HepG2 (cell line): ENCODE data around the gene ATG4D. TPM values are rescaled to one million over a fixed set of nuclear protein-coding genes. Genes with fewer than 3 reads are reported as not detected.

Experiments used
- ATAC-seq: fragments of 200-7000 bp; cut with Tn5 transposase; 3 replicates; pipeline ENCODE4 v1.9.1; 2020; ENCODE audit warnings: mild to moderate bottlenecking, moderate library complexity
- BruUV-seq: library from RNA; stranded (reverse); fragments of 400-500 nt; replicated peaks from 2 replicates; lab custom pipeline; 2021; lab: Mats Ljungman, UMichigan
- CTCF ChIA-PET: fragments of 300-600 bp; formaldehyde crosslinking; extraction: SDS; loops from one replicate; lab custom pipeline; 2021; ENCODE audit warnings: low total read pairs, inconsistent platforms, low intra/inter-chr PET ratio; lab: Yijun Ruan, JAX
- POLR2A ChIA-PET: fragments of 350-600 bp; sonication (Branson Sonifier 250); formaldehyde crosslinking; loops from one replicate; lab custom pipeline; 2020; ENCODE audit warnings: antibody characterized with exemption, inconsistent platforms; lab: Yijun Ruan, JAX
- DNase-seq: peaks from one replicate; pipeline ENCODE4 v3.0.0-alpha.2; 2015; ENCODE audit warnings: low spot score
- FAIRE-seq: peaks from 3 replicates; lab custom pipeline; 2011; peaks lifted over from hg19 to GRCh38; lab: Jason Lieb, UNC
- H2AFZ ChIP-seq: one replicate; pipeline ENCODE4 v1.6.1; 2011; ENCODE audit warnings: low read length, inconsistent platforms
- H3K27ac ChIP-seq: fragments of 300-600 bp; 3 replicates; pipeline ENCODE4 v1.8.0; 2011; ENCODE audit warnings: mixed run types, mild to moderate bottlenecking, mixed read lengths, low read length, inconsistent platforms; ENCODE audit not compliant: insufficient read depth; ENCODE audit errors: extremely low read length
- H3K27me3 ChIP-seq, 2 experiments: fragments of 200-600 bp in 1 of 2; 2 replicates in 1 of 2; 3 replicates in 1 of 2; pipeline versions ENCODE4 v1.6.0 to v1.8.0; 2011; ENCODE audit warnings: low read length in 2 of 2, mild to moderate bottlenecking in 2 of 2, moderate library complexity in 2 of 2, inconsistent platforms in 1 of 2; ENCODE audit not compliant: insufficient read depth in 2 of 2, control insufficient read depth in 1 of 2
- H3K36me3 ChIP-seq, 2 experiments: fragments of 200-600 bp in 1 of 2; replicated peaks in 1 of 2; 2 replicates in 1 of 2; 3 replicates in 1 of 2; pipeline versions ENCODE4 v1.5.1 to v1.8.0; 2011; ENCODE audit warnings: low read length in 2 of 2, inconsistent platforms in 1 of 2; ENCODE audit not compliant: insufficient read depth in 2 of 2, control insufficient read depth in 1 of 2
- H3K4me1 ChIP-seq: 2 replicates; pipeline ENCODE4 v1.5.1; 2012; ENCODE audit warnings: low read length, inconsistent platforms; ENCODE audit not compliant: insufficient read depth
- H3K4me2 ChIP-seq: 2 replicates; pipeline ENCODE4 v1.6.0; 2011; ENCODE audit warnings: low read depth, low read length, inconsistent platforms
- H3K4me3 ChIP-seq, 3 experiments: fragments of 200-600 bp in 1 of 3; sonication (generic), shearing (Covaris generic) in 1 of 3; replicated peaks in 1 of 3; 2 replicates each; pipeline ENCODE4 v1.5.1; 2011 to 2016; ENCODE audit warnings: low read length in 3 of 3, inconsistent platforms in 2 of 3, low read depth in 2 of 3, mild to moderate bottlenecking in 2 of 3, control low read depth in 1 of 3, mixed read lengths in 1 of 3; ENCODE audit not compliant: insufficient read depth in 1 of 3
- H3K79me2 ChIP-seq: one replicate; pipeline ENCODE4 v1.6.1; 2011; ENCODE audit warnings: low read length, inconsistent platforms; ENCODE audit not compliant: insufficient read depth
- H3K9ac ChIP-seq: 2 replicates; pipeline ENCODE4 v1.6.0; 2011; ENCODE audit warnings: mild to moderate bottlenecking, low read depth, low read length, inconsistent platforms; ENCODE audit not compliant: insufficient read depth
- H3K9me3 ChIP-seq: 2 replicates; pipeline ENCODE4 v1.5.1; 2012; ENCODE audit warnings: mild to moderate bottlenecking, low read length
- H4K20me1 ChIP-seq: 2 replicates; pipeline ENCODE4 v1.6.0; 2011; ENCODE audit warnings: inconsistent platforms, mild to moderate bottlenecking, low read length, moderate library complexity; ENCODE audit not compliant: insufficient read depth
- CBX2 ChIP-seq, 2 experiments: fragments of 200-600 bp in 1 of 2; sonication (generic); formaldehyde crosslinking in 1 of 2; IDR thresholded peaks; 2 replicates each; pipeline versions ENCODE4 v1.7.0 to v1.8.1; 2018 to 2022; ENCODE audit warnings: low read depth in 2 of 2, low read length in 1 of 2, mild to moderate bottlenecking in 1 of 2, missing genetic modification reagents in 1 of 2
- GFI1 ChIP-seq: sonication (generic); formaldehyde crosslinking; IDR thresholded peaks from 2 replicates; pipeline ENCODE4 v1.5.0; 2020; ENCODE audit warnings: missing genetic modification reagents, mild to moderate bottlenecking, borderline replicate concordance
- MXD1 ChIP-seq: sonication (generic); formaldehyde crosslinking; IDR thresholded peaks from 2 replicates; pipeline ENCODE4 v1.4.0; 2020; ENCODE audit warnings: mild to moderate bottlenecking, missing genetic modification reagents
- NCOA2 ChIP-seq: sonication (generic); formaldehyde crosslinking; IDR thresholded peaks from 2 replicates; pipeline ENCODE4 v1.8.0; 2022; ENCODE audit warnings: inconsistent platforms
- SRSF1 ChIP-seq: fragments of 200-400 bp; formaldehyde crosslinking; optimal IDR thresholded peaks from 2 replicates; pipeline ENCODE3; 2017; ENCODE audit warnings: mild to moderate bottlenecking, low read depth, low read length, moderate library complexity
- ZBTB3 ChIP-seq: sonication (generic); formaldehyde crosslinking; IDR thresholded peaks from 2 replicates; pipeline ENCODE4 v1.4.0; 2020; ENCODE audit warnings: low read depth, mild to moderate bottlenecking, moderate library complexity, missing genetic modification reagents, borderline replicate concordance
- ZBTB4 ChIP-seq: sonication (generic); formaldehyde crosslinking; IDR thresholded peaks from 2 replicates; pipeline ENCODE4 v1.4.0; 2020; ENCODE audit warnings: missing genetic modification reagents, mild to moderate bottlenecking, borderline replicate concordance
- ZFP36 ChIP-seq: fragments of 150-350 bp; IDR thresholded peaks from 2 replicates; pipeline ENCODE4 v1.6.1; 2018; ENCODE audit warnings: borderline replicate concordance, low read length, low read depth; ENCODE audit not compliant: partially characterized antibody
- ZFP37 ChIP-seq: sonication (generic); formaldehyde crosslinking; IDR thresholded peaks from 2 replicates; pipeline ENCODE4 v1.4.0; 2020; ENCODE audit warnings: missing genetic modification reagents, borderline replicate concordance
- ZNF274 ChIP-seq: sonication (generic); formaldehyde crosslinking; IDR thresholded peaks from 2 replicates; pipeline ENCODE4 v1.5.1; 2020; ENCODE audit warnings: mild to moderate bottlenecking, missing genetic modification reagents
- ZNF644 ChIP-seq: IDR thresholded peaks from 2 replicates; pipeline ENCODE4 v1.6.1; 2016; ENCODE audit warnings: low read depth
- ZNF670 ChIP-seq: sonication (generic); formaldehyde crosslinking; IDR thresholded peaks from 2 replicates; pipeline ENCODE4 v1.8.0; 2022; ENCODE audit warnings: mild to moderate bottlenecking, missing genetic modification reagents, borderline replicate concordance
- ZNF773 ChIP-seq: sonication (generic); formaldehyde crosslinking; IDR thresholded peaks from 2 replicates; pipeline ENCODE4 v1.4.0; 2020; ENCODE audit warnings: missing genetic modification reagents, borderline replicate concordance
- ZSCAN25 ChIP-seq: sonication (generic); formaldehyde crosslinking; IDR thresholded peaks from 2 replicates; pipeline ENCODE4 v1.8.0; 2022; ENCODE audit warnings: mild to moderate bottlenecking, missing genetic modification reagents
- WGBS: methylation state at CpG from one replicate; pipeline ENCODE4 v1.1.6; 2017; ENCODE audit warnings: low lambda C conversion rate; 5-methylcytosine and 5-hydroxymethylcytosine counted together
- in situ Hi-C: cut with HindIII; loops from 2 replicates; pipeline ENCODE4 v1.10.0; 2017; ENCODE audit warnings: low pct_unique_long_range_greater_than_20kb; ENCODE audit not compliant: extremely low pct_ligation_motif_present
- intact Hi-C: fragments of 100-400 bp; cut with micrococcal nuclease; formaldehyde crosslinking; loops from one replicate; pipeline ENCODE4 v1.10.0; 2022; ENCODE audit not compliant: unreplicated experiment
- polyA plus RNA-seq, 8 experiments: library from polyadenylated mRNA; depleted of rRNA in 3 of 8; stranded (reverse) in 7 of 8; unstranded in 1 of 8; fragments of >200 nt; fragmentation: Illumina TruSeq in 4 of 8; extraction: Trizol in 4 of 8; gene quantifications; 2 replicates each; pipeline versions ENCODE4 v1.2.1 to v1.2.3, GENCODE V29; 2011 to 2016; ENCODE audit warnings: low read depth in 4 of 8, missing spikeins in 1 of 8, mixed read lengths in 1 of 8; ENCODE audit not compliant: insufficient read depth in 1 of 8
- total RNA-seq, 5 experiments: library from RNA; depleted of rRNA; stranded (reverse); fragments of >200 nt; fragmentation: Illumina TruSeq; extraction: Trizol; gene quantifications; 2 replicates each; pipeline ENCODE4 v1.2.3, GENCODE V29; 2016; ENCODE audit warnings: low read depth in 1 of 5

Gene ATG4D
- total and polyA plus RNA-seq, 2 of the 13 experiments (the other 11 are each of a cell fraction or from before 2014, with no cell fraction given), result 17.8 to 19.0 TPM

- H3K9me3 ChIP-seq, result no peaks in the 10 kb centered on the region
- peaks cover 3 to 21% of the 10 kb centered on the region in 2 experiments; a peak in 3 of 5 replicates for H3K27me3 ChIP-seq
- no peak for ATAC-seq
- no peak within 1 kb of the TSS for H3K27ac ChIP-seq
- ChIA-PET CTCF (no interaction called here), POLR2A (no interaction called here)
- H3K9ac ChIP-seq, result no peak within 1 kb of the TSS
- intact Hi-C loops, result no loop called here
- DNase-seq, result no peak
- WGBS, result 54% methylated on average over 30 of the region's 35 CpGs
- H3K4me3 ChIP-seq, result no peak within 1 kb of the TSS
- no peak for TF ChIP-seq GFI1 (CRISPR knock-in tag)
- no peak for TF ChIP-seq ZNF644
- no peak for TF ChIP-seq ZFP36
- TF ChIP-seq ZNF773, result no peak
- TF ChIP-seq ZBTB4 (CRISPR knock-in tag), result no peak
- TF ChIP-seq CBX2 (IDR thresholded peaks at IDR 0.05; ENCODE audit: low read depth, low read length), result no peak
- TF ChIP-seq CBX2 (CRISPR knock-in tag; IDR thresholded peaks at IDR 0.05; ENCODE audit: low read depth), result no peak
- no peak for TF ChIP-seq ZSCAN25
- no peak for TF ChIP-seq ZBTB3
- no peak for TF ChIP-seq ZNF274
- no peak for TF ChIP-seq NCOA2 (CRISPR knock-in tag)
- TF ChIP-seq SRSF1, result no peak
- no peak for TF ChIP-seq ZFP37 (CRISPR knock-in tag)
- no peak for TF ChIP-seq MXD1 (CRISPR knock-in tag)
- TF ChIP-seq ZNF670 (CRISPR knock-in tag), result no peak
- no peaks in the 10 kb centered on the region for H3K79me2 ChIP-seq
- no peak for FAIRE-seq
- H3K36me3 ChIP-seq, result no peaks in the 10 kb centered on the region
- H3K4me1 ChIP-seq, result no peaks in the 10 kb centered on the region
- no peak within 1 kb of the TSS for H3K4me2 ChIP-seq
- H2AFZ ChIP-seq, result no peak within 1 kb of the TSS
- BruUV-seq, result no TSS peak
- in situ Hi-C loops, result no loop called here
- H4K20me1 ChIP-seq, result no peaks in the 10 kb centered on the region
These were observed 43.5 kb downstream of the ATG4D start, which contains the start of gene AP1M2 for GRCh38 chr19:10587022-10587838. Gene AP1M2, minus strand, starts transcription at chr19:10587312. Its CDS starts 81 bp downstream, at chr19:10587231.
